Muscle of back (tissue), 13 donors: ENCODE measurements around the gene PHB1. TPM values are rescaled to one million over a fixed set of nuclear protein-coding genes. Genes with fewer than 3 reads are reported as not detected.
A peak's percentile ranks its signal among the peaks of the same experiment; 100 is the strongest.

Experiments used
- DNase-seq, 3 donors: peaks; one replicate each; pipeline versions ENCODE4 v3.0.0 to v3.0.0-alpha.2; 2013
- long read RNA-seq, 9 donors: transcript quantifications; one replicate each; lab custom pipeline, GENCODE V29; 2026
- polyA plus RNA-seq, 10 donors: library from polyadenylated mRNA; unstranded; fragments of 120-200 nt; gene quantifications; one replicate each; pipeline ENCODE4 v1.2.1, GENCODE V29; 2013; ENCODE audit not compliant: insufficient read length in 10 of 10

Gene PHB1
- polyA plus RNA-seq, result 100 to 1,000 TPM; 128 to 172 (median 148) TPM
- long read RNA-seq, donor 1, transcript PHB-201 (7 exons, 1,832 nt), result major isoform, 57 of 98 reads
- long read RNA-seq, donor 1, partial matches to known transcripts, result 37 of 98 reads
- long read RNA-seq, donor 1, other reads (novel, unspliced or antisense), result 0 of 98 reads
- long read RNA-seq, donor 2, transcript PHB-201 (7 exons, 1,832 nt), result major isoform, 51 of 83 reads
- long read RNA-seq, donor 2, partial matches to known transcripts, result 26 of 83 reads
- long read RNA-seq, donor 2, other reads (novel, unspliced or antisense), result 0 of 83 reads
- long read RNA-seq, donor 3, result 0 reads
- long read RNA-seq, donor 4, transcript PHB-201 (7 exons, 1,832 nt), result major isoform, 50 of 94 reads
- long read RNA-seq, donor 4, partial matches to known transcripts, result 38 of 94 reads
- long read RNA-seq, donor 4, other reads (novel, unspliced or antisense), result 0 of 94 reads
- long read RNA-seq, donor 5, transcript PHB-201 (7 exons, 1,832 nt), result major isoform, 58 of 90 reads
- long read RNA-seq, donor 5, partial matches to known transcripts, result 26 of 90 reads
- long read RNA-seq, donor 5, other reads (novel, unspliced or antisense), result 0 of 90 reads
- long read RNA-seq, donor 6, transcript PHB-201 (7 exons, 1,832 nt), result major isoform, 56 of 119 reads
- long read RNA-seq, donor 6, partial matches to known transcripts, result 57 of 119 reads
- long read RNA-seq, donor 6, other reads (novel, unspliced or antisense), result 0 of 119 reads
- long read RNA-seq, donor 7, transcript PHB-201 (7 exons, 1,832 nt), result major isoform, 43 of 79 reads
- long read RNA-seq, donor 7, partial matches to known transcripts, result 34 of 79 reads
- long read RNA-seq, donor 7, other reads (novel, unspliced or antisense), result 0 of 79 reads
- long read RNA-seq, donor 8, transcript PHB-202 (5 exons, 847 nt), result minor isoform, 5 of 64 reads
- long read RNA-seq, donor 8, transcript PHB-201 (7 exons, 1,832 nt), result major isoform, 38 of 64 reads
- long read RNA-seq, donor 8, partial matches to known transcripts, result 14 of 64 reads
- long read RNA-seq, donor 8, other reads (novel, unspliced or antisense), result 0 of 64 reads
- long read RNA-seq, donor 9, transcript PHB-201 (7 exons, 1,832 nt), result major isoform, 9 of 11 reads
- long read RNA-seq, donor 9, partial matches to known transcripts, result 0 of 11 reads
- long read RNA-seq, donor 9, other reads (novel, unspliced or antisense), result 0 of 11 reads

- peak; percentile 98 to 99 (median 98) for DNase-seq
These were observed at the start of gene PHB1 for GRCh38 chr17:49414622-49415350. Gene PHB1, minus strand, starts transcription at chr17:49414882. Its CDS starts 1,618 bp downstream, at chr17:49413264.

DNA sequence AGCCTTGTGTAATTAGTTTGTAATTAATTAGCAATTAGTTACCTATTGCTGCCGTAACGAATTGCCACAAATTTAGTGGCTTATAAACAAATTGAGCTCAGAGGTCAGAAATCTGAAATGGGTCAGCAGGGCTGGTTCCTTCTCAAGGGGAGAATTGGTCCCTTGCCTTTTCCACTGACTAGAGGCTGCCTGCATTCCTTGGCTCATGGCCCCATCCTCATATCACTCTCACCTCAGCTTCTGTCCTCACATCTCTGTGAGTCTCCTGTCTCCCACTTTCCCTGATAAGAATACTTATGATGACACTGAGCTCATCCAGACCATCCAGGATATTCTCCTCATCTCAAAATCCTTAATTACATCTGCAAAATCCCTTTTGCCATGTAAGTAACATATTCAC is 49.4 kb upstream of the PHB1 start:
- DNase-seq, result no peak

DNA sequence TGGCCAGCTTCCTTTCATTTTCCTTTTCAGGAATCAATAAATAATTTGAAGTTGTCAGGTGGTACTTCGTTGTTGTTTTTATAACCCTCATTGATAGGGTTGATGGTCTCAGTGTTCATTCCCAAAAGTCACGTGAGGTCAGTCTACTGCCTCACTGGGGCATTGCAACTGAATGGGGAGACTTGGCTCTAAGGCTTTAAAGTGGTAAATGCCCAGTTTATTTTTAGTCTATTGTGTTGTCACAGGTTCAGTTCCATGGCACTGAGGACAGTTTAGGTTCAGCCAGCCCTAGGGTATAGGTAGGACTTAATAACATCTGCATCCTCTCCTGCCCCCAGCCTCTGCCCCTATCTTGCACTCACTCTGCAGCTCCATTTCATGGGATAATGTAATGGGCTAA is 46.9 kb upstream of the PHB1 start:
- no peak for DNase-seq

GRCh38 chr17:49460401-49460800 is 45.7 kb upstream of the PHB1 start:
- no peak for DNase-seq

DNA sequence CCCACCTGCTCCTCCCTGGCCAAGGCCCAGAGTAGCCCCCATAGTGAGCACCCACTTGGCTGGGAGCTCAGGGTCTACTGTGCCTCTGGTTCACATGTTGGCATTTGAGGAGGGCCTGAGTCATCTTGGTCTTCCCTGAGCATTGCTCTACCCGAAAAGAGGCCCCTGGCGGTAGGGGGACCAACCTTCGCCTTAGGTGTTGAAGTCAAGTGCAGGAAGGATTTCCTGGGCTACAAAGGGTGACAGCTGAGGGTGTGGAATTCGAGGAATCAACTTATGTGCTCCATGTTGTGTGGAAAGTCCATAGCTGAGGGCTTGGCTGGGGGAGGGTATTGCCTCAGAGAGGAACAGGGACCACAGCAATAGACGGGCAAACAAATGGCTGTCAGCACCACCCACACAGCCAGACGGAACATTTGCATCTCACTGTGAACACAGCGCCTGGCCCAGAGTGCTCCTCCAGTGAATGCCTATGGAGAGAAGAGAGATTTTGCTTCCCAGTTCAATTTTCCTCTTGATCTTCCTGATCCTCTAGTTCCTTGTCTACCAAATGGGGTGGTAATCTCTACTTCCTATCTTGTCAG is 44.8 kb upstream of the PHB1 start:
- no peak for DNase-seq

DNA sequence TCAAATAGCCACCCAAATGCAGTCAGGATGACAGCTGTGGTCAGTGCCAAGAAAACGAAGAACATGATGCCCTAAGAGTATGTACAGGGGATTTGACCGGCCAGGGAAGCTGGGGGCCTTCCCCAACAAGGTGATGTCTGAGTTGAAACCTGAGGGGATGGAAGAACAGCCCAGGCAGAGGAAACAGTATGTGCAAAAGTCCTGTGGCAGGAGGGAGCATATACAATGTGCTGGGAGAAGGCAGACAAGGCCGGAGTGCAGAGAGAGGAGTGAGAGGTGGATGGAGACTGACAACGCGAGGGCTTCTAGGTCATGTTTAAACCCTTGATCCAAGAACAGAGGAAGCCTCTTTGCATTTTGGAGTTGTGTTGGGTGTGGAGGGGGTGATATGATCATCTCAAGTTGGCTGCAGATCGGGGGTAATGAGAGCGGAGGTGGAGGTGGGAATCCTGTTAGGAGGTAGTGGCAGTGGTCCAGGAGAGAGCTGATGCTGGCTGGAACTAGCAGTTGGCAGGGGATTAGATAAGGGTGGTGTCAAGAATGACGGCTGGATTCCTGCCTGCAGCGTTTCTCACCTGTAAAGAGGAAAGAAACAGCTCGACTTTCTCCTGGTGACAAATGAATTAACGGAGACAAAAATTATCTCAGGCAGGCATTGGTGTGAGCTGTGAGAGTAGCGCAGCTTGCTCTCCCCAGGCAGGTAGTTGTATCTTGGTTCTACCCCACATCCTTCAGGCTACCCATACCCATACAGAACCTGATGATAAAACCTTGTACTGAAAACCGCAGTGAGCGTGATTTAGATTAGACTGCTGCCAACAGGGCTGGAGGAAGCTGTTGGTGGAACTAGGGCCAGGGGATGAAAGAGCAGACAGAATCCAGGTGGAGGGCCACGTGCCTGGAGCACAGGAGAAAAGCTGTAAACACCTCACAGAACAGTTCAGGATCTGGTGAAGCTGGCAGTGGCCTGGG is 43.2 kb upstream of the PHB1 start:
- no peak for DNase-seq

DNA sequence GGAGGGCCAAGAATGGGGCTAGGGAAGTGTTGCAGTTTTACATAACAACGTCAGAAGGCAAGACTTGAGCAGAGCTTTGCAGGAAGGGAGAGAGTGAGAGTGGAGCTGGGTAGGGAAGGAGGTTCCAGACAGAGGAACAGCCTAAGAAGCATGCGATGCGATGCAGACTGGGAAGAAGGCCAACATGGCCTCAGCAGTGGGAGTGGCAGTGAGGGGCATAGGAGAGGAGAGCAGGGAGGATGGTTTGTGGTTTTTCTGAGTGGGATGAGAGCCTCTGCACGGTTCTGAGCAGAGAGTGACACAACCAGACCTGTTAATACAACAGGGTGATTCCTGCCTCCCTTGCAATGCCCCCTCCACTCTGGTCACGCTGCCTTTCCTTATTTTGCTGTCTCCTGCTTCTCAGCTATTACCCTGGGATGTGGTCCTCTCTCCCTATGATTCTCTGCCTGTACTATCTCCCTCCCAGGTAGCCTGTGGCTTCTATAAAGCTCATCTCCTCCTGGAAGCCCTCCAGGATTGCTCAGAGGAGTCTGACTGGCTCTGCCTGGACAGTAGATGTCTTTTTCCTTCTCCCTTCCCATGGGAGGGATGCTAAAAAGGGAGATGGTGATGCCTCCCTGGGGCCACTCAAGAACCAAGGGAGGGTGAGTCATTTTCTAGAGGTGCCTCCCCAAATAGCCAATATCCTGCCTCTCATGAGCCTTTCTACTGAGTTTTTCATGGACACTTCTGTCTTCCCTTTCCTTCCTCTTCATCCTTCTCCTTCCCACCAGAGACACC is 41.7 kb upstream of the PHB1 start:
- DNase-seq, result peak in 2 of 3 donors; percentile 79 to 82

DNA sequence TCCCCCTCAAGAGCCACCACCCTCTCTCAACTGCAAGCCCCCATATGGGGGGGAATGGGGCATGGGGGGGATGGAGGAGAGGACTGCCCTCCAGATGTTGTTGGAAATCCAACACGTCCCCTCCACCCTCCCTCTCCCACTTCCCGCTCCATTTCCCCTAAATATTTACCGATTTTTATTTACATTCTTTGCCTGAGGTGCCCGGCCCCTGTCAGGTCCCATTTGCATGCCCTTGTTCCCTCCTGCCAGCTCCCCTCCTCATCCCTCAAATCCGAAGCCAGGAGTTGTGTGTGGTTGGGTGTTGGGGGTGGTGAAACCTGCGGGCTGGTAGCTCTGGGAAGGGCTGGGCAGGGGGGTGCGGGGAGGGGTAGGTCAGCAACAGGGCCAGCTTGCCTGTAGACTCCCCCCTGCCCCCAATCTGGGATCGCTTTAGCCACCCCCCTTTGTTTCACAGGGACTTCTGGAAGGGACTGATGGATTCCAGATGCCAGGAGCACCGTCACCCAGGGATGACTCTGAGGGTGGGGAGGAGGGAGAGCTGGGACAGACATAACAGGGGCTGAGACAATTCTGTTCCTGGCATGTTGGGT is 40.7 kb upstream of the PHB1 start:
- DNase-seq, result peak in 1 of 3 donors; percentile 52

GRCh38 chr17:49454050-49454449 is 39.4 kb upstream of the PHB1 start:
- peak in 1 of 3 donors; percentile 43 for DNase-seq

- no peak for DNase-seq
These were observed 38.0 kb upstream of the PHB1 start for GRCh38 chr17:49452661-49453060.

- DNase-seq, result no peak
These were observed 37.5 kb upstream of the PHB1 start for GRCh38 chr17:49452201-49452600.

GRCh38 chr17:49450735-49451134 is 36.1 kb upstream of the PHB1 start:
- no peak for DNase-seq

DNA sequence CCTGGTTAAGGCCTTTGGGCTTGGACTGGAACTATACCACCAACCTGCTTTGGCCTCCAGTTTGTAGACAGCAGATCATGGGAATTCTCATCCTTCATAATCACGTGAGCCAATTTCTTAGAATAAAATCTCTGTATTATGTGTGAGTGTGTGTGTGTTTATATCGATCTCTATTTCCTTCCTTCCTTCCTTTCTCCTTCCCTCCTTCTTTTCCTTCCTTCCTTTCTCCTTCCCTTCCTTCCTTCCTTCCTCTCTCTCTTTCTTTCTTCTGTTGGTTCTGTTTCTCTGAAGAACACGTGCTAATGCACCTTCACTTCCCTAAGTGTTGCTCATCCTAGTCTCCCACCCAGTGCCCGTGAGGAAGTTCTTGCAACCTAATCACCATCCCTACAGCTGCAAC is 35.5 kb upstream of the PHB1 start:
- no peak for DNase-seq

DNA sequence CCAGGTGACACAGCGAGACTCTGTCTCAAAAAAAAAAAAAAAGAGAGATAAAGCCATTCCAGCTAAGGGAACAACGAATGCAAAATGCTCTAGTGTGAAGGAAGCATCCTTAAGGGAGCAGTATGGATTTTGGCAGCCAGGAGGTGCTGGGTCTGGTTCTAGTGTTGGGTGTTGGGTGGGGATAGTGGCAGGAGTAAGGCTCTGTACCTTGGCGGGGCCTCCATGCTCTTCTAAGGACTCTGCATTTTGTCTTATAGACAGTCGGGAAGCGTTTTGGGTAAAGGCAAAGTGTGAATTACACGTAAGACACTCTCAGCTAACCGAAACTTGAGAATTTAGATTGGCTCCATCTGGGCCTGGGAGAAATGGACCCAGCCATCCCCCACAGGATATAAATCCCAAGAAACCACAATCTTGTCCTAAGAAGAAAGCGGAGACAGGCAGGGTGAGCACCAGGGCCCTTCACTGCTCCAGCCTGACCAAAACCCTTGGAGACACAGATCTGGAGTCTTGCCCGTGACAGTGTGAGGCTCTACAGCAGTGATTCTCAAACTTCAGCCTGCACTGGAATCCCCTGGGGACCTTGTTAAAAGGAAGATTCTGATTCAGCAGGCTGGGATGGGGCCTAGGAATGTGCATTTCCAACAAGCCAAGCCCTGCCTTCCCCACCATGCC is 33.1 kb upstream of the PHB1 start:
- peak in 2 of 3 donors; percentile 37 to 54 for DNase-seq

DNA sequence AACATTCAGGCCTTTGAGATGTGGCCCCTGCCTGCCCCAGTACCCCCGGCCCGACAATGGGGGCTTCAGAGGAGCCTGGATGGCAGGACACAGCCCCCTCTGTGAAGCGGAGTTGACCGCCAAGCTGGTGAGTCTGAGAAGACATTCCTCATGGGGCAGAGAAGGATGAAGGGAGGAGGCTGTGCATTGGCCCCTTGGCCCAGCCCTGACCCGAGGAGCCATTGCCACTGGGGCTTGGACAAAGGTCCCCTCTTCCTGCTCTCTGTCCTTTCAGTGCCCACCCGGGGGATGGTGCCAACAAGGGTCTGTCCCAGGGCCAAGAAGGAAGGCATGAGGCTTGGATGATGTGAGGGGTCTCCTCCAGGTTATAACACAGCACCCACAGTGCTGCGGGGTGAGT is 30.9 kb upstream of the PHB1 start:
- no peak for DNase-seq

- no peak for DNase-seq
These were observed 29.7 kb upstream of the PHB1 start for GRCh38 chr17:49444384-49444783.

DNA sequence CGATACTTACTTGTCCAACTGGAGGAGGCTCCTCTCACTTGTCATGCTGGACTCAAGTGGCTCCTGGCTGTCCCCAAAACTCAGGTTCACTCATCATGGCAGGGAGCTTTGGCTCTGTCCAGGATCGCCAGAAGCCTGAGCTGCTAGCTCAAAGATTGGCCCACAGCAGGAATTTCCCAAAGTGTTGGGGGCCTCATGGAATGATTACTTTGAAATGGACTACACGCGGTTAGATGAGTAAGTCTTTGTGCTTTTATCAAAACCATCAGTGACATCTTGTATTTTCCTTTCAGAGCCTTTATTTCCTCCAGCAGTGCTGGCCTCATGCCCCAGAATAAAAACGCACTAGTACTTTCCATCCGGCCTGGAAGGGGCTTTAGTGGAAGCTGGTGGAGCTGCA is 29.2 kb upstream of the PHB1 start:
- no peak for DNase-seq

- no peak for DNase-seq
These were observed 27.4 kb upstream of the PHB1 start for GRCh38 chr17:49442041-49442440.
